ENCODE measurements around the gene SREBF2.

DNA sequence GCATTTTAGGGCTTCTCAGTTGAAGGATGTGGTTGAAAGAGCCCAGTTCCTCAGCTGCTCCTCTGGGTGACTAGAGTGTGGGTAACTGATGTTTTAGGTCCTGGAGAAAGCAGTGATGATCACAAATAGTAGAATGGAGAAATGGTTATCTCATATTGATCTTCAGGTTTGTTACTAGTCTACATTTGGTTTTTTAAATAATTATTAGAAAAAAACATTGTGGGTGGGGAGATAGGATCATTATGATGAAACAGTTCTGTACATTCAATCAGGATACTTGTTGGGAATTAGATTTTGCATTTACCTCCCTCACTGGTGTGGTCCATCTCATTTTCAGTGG is 24.9 kb downstream of the SREBF2 start:
- TF ChIP-seq, protein P1, sequence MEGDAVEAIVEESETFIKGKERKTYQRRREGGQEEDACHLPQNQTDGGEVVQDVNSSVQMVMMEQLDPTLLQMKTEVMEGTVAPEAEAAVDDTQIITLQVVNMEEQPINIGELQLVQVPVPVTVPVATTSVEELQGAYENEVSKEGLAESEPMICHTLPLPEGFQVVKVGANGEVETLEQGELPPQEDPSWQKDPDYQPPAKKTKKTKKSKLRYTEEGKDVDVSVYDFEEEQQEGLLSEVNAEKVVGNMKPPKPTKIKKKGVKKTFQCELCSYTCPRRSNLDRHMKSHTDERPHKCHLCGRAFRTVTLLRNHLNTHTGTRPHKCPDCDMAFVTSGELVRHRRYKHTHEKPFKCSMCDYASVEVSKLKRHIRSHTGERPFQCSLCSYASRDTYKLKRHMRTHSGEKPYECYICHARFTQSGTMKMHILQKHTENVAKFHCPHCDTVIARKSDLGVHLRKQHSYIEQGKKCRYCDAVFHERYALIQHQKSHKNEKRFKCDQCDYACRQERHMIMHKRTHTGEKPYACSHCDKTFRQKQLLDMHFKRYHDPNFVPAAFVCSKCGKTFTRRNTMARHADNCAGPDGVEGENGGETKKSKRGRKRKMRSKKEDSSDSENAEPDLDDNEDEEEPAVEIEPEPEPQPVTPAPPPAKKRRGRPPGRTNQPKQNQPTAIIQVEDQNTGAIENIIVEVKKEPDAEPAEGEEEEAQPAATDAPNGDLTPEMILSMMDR (IDR thresholded peaks at IDR 0.05), result no peak
- TF ChIP-seq POLR2A (IDR thresholded peaks at IDR 0.05), result no peak

Data from lower leg skin (tissue), 3 donors.